Nephron (organoid): ENCODE results near the gene THAP7.

Source experiments
- H3K27ac Mint-ChIP-seq, 3 experiments: 2 replicates each; pipeline ENCODE4 v1.8.0; 2020; ENCODE audit warnings: mixed read lengths in 3 of 3, mild to moderate bottlenecking in 2 of 3, moderate library complexity in 1 of 3
- H3K27me3 Mint-ChIP-seq: 2 replicates; pipeline ENCODE4 v1.8.0; 2021; ENCODE audit warnings: low read depth, mild to moderate bottlenecking, moderate library complexity, mixed read lengths
- H3K36me3 Mint-ChIP-seq: 2 replicates; pipeline ENCODE4 v1.8.0; 2020; ENCODE audit warnings: low read depth, mixed read lengths
- H3K4me1 Mint-ChIP-seq: 2 replicates; pipeline ENCODE4 v1.8.0; 2020; ENCODE audit warnings: mixed read lengths
- H3K4me3 Mint-ChIP-seq, 3 experiments: 2 replicates each; pipeline ENCODE4 v1.8.0; 2020; ENCODE audit warnings: mild to moderate bottlenecking in 3 of 3, mixed read lengths in 3 of 3, moderate library complexity in 2 of 3
- H3K9me3 Mint-ChIP-seq: 2 replicates; pipeline ENCODE4 v1.8.0; 2020; ENCODE audit warnings: mixed read lengths
- CTCF ChIP-seq, 3 experiments: fragments of 200-600 bp; sonication (generic); IDR thresholded peaks; one replicate each; pipeline ENCODE4 v1.5.0; 2021; ENCODE audit warnings: antibody characterized with exemption in 3 of 3; ENCODE audit not compliant: unreplicated experiment in 3 of 3

Gene THAP7

GRCh38 chr22:20992056-20992442 is 9.9 kb downstream of the THAP7 start:
- Mint-ChIP-seq H3K36me3 (peaks cover 13% of the 10 kb centered on the region), H3K27ac (no peak overlapping the region), H3K27me3 (no peaks in the 10 kb centered on the region), H3K4me1 (no peaks in the 10 kb centered on the region), H3K9me3 (no peaks in the 10 kb centered on the region), H3K4me3 (no peak overlapping the region)
- TF ChIP-seq CTCF (IDR thresholded peaks at IDR 0.05; ENCODE audit: unreplicated experiment in 3 of 3), result no peak

GRCh38 chr22:20991252-20992055 is 10.5 kb downstream of the THAP7 start:
- H3K27ac Mint-ChIP-seq, result no peak overlapping the region
- H3K9me3 Mint-ChIP-seq, result no peaks in the 10 kb centered on the region
- peaks cover 15% of the 10 kb centered on the region for H3K36me3 Mint-ChIP-seq
- no peak for TF ChIP-seq CTCF (IDR thresholded peaks at IDR 0.05; ENCODE audit: unreplicated experiment in 3 of 3)
- no peak overlapping the region for H3K4me3 Mint-ChIP-seq
- no peaks in the 10 kb centered on the region for H3K27me3 Mint-ChIP-seq
- no peaks in the 10 kb centered on the region for H3K4me1 Mint-ChIP-seq

DNA sequence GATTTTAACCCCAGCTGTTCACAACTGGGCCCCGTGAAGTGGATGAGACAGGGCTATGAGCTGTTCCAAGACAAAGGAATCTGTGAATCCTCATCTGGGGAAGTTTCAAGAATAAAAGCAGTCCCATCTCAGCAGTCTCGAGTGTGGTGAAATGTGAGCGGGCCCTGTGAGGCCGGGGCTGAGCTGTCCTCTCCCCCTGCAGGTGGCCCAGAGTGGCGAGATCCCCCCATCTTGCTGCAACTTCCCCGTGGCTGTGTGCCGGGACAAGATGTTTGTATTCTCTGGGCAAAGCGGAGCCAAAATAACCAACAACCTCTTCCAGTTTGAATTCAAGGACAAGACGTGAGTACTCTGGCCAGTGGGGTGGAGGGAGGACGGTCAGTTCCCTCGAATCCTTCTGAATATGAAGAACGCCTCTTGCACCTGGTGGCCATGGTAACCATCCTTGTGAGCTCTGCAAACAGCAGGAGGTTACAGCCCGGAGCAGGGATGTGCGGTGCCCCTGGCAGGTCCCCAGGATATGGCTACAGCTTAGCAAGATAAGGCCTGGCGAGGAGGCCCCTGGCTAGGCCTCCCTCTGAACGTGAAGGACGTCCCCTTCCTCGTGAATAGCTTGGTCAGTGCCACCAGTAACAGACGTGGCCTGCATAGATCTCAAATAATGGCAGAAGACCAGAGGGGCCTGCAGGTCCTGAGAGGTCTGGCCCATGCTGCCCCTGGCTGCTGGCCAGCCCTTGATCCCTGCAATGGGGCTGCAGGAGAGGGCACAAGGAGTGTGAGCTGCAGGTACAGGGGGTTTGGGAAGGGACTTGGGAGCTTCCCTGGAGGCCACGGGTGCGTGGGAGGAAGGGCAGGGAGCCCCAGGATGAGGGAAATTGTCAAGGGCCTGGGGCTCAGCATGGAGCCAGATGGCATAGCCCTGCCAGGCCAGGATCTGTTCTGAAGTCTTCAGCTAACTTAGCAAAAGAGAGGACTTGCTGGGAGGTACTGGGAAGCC is 11.4 kb downstream of the THAP7 start:
- H3K36me3 Mint-ChIP-seq, result peaks cover 14% of the 10 kb centered on the region
- H3K9me3 Mint-ChIP-seq, result no peaks in the 10 kb centered on the region
- H3K4me3 Mint-ChIP-seq, result no peak overlapping the region
- H3K27me3 Mint-ChIP-seq, result no peaks in the 10 kb centered on the region
- H3K4me1 Mint-ChIP-seq, result no peaks in the 10 kb centered on the region
- no peak for TF ChIP-seq CTCF (IDR thresholded peaks at IDR 0.05; ENCODE audit: unreplicated experiment in 3 of 3)
- no peak overlapping the region for H3K27ac Mint-ChIP-seq

GRCh38 chr22:20989323-20990138 is 12.4 kb downstream of the THAP7 start:
- no peak overlapping the region for H3K27ac Mint-ChIP-seq
- no peaks in the 10 kb centered on the region for H3K4me1 Mint-ChIP-seq
- H3K36me3 Mint-ChIP-seq, result peaks cover 14% of the 10 kb centered on the region
- no peaks in the 10 kb centered on the region for H3K27me3 Mint-ChIP-seq
- no peak for TF ChIP-seq CTCF (IDR thresholded peaks at IDR 0.05; ENCODE audit: unreplicated experiment in 3 of 3)
- H3K9me3 Mint-ChIP-seq, result no peaks in the 10 kb centered on the region
- no peak overlapping the region for H3K4me3 Mint-ChIP-seq

- Mint-ChIP-seq H3K27ac (no peak overlapping the region), H3K36me3 (peaks cover 19% of the 10 kb centered on the region), H3K4me1 (no peaks in the 10 kb centered on the region), H3K4me3 (no peak overlapping the region), H3K9me3 (no peaks in the 10 kb centered on the region), H3K27me3 (no peaks in the 10 kb centered on the region)
- TF ChIP-seq CTCF (IDR thresholded peaks at IDR 0.05; ENCODE audit: unreplicated experiment in 3 of 3), result no peak
Measured at GRCh38 chr22:20988573-20989322, 13.2 kb downstream of the THAP7 start.
